NCI-H345 (cell line): ENCODE measurements around the gene EXO1.

Experiments
- DNase-seq: peaks from one replicate; lab custom pipeline; 2025; lab: John Stamatoyannopoulos, UW

Gene EXO1

DNA sequence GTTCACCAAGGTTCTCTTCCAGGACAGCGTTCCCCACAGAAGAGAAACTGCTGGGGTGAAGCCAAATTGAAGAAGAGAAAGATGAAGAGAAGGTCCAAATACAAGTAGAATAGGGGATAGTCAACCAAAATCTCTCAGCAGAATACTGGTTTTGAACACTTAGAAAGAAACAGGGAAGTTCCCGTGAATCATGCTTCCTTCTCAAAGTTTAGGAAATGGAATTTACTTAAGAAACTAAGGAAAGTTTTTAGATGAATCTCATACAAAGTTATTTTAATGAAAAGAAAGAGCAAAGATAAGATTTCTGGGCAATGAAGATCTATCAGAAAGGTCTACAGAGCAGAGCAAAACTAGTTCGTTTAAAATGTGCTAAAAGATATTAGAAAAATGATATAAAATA lies 43.3 kb downstream of the EXO1 start:
- no peak for DNase-seq

DNA sequence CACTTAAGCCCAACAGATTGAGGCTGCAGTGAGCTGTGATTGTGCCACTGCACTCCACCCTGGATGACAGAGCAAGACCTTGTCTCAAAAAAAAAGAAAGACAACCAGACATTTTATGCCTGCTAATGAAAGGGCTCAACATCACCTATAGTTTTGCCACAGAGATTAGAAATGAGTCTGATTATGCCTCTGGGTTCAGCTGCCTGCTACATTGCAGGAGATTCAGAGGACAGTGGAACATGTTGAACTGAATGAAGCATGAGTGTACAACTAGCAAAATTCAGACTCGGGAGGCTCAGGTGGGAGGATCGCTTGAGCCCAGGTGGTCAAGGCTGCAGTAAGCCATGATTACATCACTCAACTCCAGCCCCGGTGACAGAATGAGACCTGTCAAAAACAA lies 46.0 kb downstream of the EXO1 start:
- DNase-seq, result no peak

DNA sequence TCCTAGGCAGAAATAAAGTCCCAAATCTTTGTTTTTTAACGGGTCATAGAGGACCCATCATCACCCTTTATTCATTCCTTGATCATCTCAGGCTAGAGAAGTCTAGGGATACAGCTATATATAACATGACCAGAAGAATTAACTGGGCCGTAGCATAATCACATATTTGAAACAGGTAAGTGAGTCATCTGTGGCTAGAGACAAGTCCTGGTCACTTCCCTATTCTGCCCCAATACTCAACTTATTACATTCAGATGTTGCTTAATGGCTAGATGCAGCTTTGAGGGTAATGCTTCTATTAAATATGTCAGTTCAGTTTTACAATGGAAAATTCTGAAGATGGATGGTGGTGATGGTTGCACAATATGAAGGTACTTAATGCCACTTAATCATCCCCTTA lies 47.0 kb downstream of the EXO1 start:
- DNase-seq, result no peak

DNA sequence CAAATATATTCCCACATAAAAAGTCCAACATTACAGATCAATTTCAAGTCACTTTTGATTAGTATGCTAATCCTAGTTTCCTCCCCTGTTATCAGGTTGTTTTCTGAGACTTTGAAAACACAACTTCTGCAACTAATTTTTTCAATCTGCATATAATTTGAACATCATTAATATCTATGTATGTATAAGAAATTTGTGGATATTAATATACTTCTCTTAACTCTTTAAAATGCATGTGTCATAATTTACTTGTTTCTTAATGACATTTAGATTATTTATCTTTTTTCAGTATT lies 48.6 kb downstream of the EXO1 start:
- DNase-seq, result no peak

DNA sequence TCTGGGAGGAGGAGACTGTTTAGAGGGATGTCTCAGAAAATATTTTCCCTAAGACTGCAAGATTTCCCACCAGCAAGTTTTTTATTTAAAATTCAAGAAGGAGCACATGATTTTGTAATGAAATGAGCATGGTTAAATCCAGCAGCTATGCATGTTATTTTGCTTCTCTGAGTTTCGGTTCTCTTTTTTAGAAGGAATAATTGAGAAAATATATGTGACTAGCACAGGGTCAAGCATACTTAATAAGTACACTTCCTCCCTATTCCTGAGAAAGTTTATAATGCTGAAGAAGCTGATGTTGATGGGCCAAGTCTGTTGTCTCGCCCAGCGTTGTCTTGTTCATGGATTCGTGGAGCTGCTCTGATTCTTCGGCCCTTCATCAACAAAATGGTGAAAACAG lies 51.2 kb downstream of the EXO1 start:
- DNase-seq, result no peak

DNA sequence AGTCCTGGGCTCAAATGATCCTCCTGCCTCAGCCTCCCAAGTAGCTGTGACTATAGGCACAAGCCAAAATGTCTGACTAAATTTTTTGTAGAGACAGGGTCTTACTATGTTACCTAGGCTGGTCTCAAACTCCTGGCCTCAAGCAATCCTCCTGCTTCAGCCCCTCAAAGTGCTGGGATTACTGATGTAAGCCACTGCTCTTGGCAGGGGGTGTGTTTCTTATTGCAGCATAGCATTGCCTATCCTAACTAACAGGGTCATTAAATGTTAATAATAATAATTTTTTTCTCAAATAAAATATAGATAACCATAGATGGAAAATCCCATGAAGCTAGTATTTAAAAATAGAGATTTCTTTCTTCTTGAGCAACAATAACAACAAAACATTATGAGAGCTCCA lies 52.4 kb downstream of the EXO1 start:
- no peak for DNase-seq

DNA sequence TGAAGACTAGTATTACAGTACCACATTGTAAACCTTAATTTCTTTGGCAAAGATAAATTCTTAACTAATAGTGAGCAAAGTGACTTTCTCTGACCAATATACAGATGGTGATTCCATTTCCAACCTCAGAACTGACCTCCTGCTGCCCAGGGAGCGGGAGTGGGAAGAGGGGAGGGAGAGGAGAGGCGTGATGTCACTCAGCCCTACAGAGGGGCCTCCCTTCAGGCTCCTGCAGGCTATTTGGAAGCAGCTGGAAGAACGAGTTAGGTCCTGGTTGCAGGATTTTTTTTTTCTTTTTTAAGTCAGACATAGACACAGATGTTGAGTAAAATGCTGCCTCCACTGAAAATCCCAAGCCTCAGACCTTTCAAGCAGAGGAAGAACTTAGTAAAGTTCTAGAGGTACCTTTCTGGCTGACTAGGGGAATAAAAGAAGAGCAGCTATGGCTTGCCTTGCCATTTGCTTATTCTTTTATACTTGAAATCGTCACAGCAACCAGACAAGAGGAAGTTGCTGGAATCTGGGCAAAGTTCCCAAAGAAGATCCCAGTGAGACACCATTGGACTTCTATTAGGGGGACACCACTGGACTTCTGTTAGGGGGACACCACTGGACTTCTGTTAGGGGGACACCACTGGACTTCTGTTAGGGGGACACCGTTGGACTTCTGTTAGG lies 54.5 kb downstream of the EXO1 start:
- DNase-seq, result no peak

DNA sequence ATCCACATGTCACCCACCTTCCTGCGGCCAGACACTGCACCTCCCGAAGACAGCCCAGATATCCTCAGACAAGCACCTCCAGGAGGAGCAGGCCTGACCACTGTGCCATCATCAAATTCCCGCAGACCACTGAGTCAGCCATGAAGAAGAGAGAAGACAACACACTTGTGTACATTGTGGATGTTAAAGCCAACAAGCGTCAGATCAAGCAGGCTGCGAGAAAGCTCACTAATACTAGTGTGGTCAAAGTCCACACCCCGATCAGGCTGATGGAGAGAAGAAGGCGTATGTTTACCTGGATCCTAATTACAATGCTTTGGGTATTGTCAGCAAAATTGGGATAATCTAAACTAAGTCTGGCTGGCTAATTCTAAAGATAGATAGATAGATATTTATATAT lies 68.2 kb downstream of the EXO1 start:
- no peak for DNase-seq

DNA sequence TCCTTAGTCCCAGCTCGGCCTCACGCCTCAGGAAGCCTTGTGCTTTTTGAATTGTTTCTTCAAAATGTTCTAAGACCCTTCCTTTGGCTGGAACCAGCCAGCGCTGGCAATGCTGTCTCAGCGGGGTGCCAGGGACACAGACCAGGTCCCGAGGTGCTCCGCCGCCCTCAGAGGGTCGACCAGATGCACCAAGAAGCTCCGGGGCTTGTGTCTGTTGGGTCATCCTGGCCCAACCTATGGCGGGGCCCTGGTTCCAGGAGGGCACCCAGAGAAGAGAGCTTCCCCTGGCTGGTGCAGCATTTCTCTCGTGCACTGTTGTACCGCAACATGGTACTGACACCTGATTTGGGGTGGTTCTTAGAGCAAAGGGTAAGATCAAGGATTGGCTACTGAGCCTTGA lies 69.5 kb downstream of the EXO1 start:
- DNase-seq, result no peak

DNA sequence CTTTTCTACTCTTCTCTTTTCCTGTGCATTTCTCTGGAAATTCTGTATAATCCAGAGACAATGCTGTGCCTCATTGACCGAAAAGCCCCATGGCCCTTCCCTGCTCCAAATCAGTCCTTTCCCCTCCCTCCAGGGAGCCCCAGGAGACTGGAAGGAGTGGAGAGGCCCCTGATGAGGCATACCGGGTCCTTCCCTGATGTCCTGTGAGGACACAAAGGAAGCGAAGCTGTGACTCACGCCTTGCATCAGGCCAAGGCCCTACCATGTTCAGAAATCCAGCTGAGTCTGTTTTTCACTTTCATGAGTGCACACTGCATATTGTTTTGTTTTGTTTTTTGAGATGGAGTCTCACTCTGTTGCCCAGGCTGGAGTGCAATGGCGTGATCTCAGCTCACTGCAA lies 70.9 kb downstream of the EXO1 start:
- no peak for DNase-seq

DNA sequence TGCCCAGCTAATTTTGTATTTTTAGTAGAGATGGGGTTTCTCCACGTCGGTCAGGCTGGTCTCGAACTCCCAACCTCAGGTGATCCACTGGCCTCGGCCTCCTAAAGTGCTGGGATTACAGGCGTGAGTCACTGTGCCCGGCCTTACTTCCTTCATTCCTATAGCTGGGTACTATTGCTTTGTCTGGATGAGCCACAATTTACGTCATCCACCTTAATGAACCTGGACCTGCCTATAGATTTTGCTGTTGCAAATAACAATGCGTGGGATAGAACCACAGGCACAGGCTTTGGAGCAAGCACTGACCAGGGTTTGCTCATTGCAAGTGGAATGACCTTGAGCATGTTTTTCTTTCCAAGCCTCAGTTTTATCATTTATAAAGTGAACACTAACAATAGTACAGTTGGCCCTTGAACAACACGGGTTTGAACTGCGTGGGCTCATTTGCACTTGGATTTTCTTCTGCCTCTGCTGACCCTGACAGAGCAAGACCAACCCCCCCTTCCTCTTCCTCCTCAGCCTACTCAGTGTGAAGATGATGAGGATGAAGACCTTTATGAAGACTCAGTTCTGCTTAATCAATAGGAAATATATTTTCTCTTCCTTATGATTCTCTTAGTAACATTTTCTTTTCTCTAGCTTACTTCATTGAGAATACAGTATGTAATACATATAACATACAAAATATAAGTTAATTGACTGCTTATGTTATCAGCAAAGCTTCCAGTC lies 76.2 kb downstream of the EXO1 start:
- no peak for DNase-seq

DNA sequence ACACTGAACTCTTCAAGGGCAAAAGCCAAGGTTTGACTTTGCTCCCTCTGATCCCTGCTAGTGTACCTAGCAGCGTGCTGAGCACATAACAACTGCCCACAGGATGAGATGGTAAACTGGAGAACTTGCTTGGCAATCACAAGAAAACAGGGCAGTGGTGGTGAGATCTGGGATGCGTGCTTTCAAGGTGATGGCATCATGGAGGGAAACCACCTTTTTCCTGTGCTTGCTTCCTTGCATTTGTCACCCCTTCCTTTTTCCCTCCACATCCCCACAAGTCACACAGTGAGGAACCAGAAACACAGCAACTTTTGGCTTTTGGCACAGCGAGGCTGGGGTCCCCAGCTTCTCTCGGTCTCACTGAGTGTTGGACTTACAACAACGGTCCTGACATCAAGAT lies 78.1 kb downstream of the EXO1 start:
- no peak for DNase-seq

DNA sequence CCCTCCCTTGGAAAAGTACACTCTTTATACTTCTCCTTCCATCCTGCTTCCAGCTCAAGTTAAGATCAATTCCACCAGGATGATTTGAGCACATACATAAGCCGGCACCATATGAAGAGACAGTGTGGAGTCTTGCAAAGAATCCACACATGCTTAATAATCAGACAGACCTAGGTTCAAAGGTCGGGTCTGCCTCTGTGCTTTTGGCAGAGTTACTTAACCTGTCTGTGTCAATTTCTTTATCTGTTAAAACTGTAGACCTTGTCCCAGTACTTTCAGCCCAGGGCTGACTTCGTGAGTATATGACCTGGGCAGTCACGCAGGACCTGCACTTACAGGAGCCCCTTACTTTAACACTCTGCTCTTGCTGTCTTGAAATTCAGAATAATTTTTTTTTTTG lies 79.3 kb downstream of the EXO1 start:
- no peak for DNase-seq

DNA sequence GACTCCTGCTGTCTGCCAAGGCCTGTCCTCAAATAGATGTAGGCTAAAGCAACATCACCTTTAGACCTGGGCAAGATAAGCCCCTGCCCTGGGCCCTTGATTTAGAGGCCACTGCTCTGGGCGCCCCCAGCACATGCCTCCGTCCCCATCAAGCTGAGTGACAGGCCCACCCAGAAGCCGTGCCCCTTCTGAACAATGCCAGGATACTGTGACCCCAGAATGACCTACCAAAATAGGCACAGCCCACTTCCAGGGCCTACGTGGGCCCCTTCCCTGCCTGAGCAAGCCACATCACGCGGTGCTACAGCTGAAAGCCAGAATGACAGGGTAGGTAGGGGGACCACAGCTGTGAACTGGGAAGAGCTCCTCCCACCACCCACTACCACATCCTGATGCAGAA lies 84.8 kb downstream of the EXO1 start:
- DNase-seq, result no peak

DNA sequence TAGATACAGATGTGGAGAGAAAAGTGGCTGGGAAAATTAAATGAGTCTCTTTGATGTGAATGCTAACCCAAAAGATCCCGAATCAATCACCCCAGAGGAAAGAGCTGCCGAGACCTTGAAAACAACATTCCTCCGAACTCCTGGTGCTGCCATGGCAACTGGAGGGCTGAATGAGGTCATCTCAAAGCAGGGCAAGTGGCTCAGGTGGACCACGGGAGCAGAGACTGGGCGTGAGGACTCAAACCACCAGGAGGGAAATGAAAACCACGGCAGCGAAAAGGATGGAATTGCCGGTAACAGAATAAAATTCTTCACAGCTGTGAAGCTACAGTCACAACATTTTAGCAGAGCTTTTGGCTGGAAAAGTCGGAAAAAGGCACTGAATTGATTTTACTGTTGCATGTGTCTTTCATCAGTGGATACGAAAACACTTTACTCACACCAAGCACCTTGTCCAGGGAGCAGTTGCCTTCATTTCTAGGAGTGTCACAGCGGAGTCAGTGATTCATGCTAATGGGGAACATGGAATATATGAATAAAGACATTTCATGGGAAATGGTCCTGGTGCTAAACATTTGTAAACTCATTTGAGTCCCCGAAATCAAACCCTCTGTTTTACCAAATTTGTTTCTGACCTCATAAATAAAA lies 86.3 kb downstream of the EXO1 start:
- no peak for DNase-seq

DNA sequence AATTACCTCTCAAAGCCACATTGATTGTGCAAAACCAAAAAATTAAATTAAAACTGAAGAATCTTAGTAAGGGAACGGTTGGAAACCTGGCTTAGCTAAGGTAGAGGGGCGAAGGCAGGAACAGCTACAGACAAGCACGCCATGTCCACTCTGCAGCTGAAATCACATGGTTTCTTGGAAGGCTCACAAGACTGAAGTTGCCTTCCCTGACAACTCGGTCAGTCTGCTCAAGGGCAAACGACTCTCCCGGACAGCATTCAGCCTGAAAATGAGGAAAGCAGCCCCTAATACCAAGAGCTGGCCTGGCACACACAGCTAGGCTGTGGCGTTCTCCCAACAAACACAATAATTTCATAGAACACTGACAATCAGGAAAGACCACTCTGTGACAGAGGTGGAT lies 86.9 kb downstream of the EXO1 start:
- no peak for DNase-seq
